Small intestine (tissue), 7 donors: Measurements from ENCODE around the gene FOXF1. TPM values are rescaled to one million over a fixed set of nuclear protein-coding genes. Genes with fewer than 3 reads are reported as not detected.

ENCODE experiments used
- DNase-seq, 2 donors: peaks; one replicate each; pipeline versions ENCODE4 v3.0.0 to v3.0.0-alpha.2; 2013
- FAIRE-seq: peaks from 2 replicates; lab custom pipeline; 2012; peaks lifted over from hg19 to GRCh38; lab: Jason Lieb, UNC
- H3K27ac ChIP-seq, 3 donors: one replicate each; pipeline ENCODE4 v1.5.1; 2013; ENCODE audit warnings: low read length in 2 of 3, mild to moderate bottlenecking in 2 of 3, control low read depth in 1 of 3, inconsistent platforms in 1 of 3, low read depth in 1 of 3, moderate library complexity in 1 of 3
- H3K27me3 ChIP-seq, 3 donors: one replicate each; pipeline ENCODE4 v1.6.1; 2013; ENCODE audit warnings: low read length in 3 of 3, inconsistent platforms in 1 of 3; ENCODE audit not compliant: control insufficient read depth in 3 of 3, insufficient read depth in 3 of 3
- H3K36me3 ChIP-seq, 3 donors: one replicate each; pipeline ENCODE4 v1.6.1; 2013; ENCODE audit warnings: low read length in 3 of 3, inconsistent platforms in 1 of 3, low read depth in 1 of 3, mild to moderate bottlenecking in 1 of 3, moderate library complexity in 1 of 3; ENCODE audit not compliant: control insufficient read depth in 3 of 3, insufficient read depth in 2 of 3
- H3K4me1 ChIP-seq, 3 donors: one replicate each; pipeline ENCODE4 v1.6.1; 2013; ENCODE audit warnings: low read length in 2 of 3, inconsistent platforms in 1 of 3, low read depth in 1 of 3, mild to moderate bottlenecking in 1 of 3, moderate library complexity in 1 of 3; ENCODE audit not compliant: control insufficient read depth in 3 of 3, insufficient read depth in 2 of 3
- H3K4me3 ChIP-seq, 3 donors: one replicate each; pipeline ENCODE4 v1.5.1; 2013; ENCODE audit warnings: low read length in 3 of 3, control low read depth in 1 of 3, inconsistent platforms in 1 of 3, low read depth in 1 of 3, mild to moderate bottlenecking in 1 of 3, moderate library complexity in 1 of 3
- H3K9me3 ChIP-seq, 2 donors: one replicate each; pipeline ENCODE4 v1.6.1; 2013; ENCODE audit warnings: low read depth in 1 of 2, low read length in 1 of 2; ENCODE audit not compliant: control insufficient read depth in 2 of 2, insufficient read depth in 1 of 2
- WGBS, 3 donors: extraction: QIAGEN DNeasy Blood & Tissue Kit; methylation state at CpG; one replicate each; pipeline ENCODE4 v1.1.7; 2013; 5-methylcytosine and 5-hydroxymethylcytosine counted together
- polyA plus RNA-seq, 4 donors: library from polyadenylated mRNA; stranded (reverse) in 3 of 4; unstranded in 1 of 4; fragments of 200-250 nt in 3 of 4; fragments of 120-200 nt in 1 of 4; gene quantifications; one replicate each; pipeline versions ENCODE4 v1.2.1 to v1.2.3, GENCODE V29; 2013
- donor health status: healthy with polysubstance abuse.
- donor health status: control.
- donor health status: control.
- donor health status: Bipolar disorder and iron deficiency.
- donor health status: healthy.

The FOXF1 gene
- polyA plus RNA-seq, 4 donors: 4.6 to 17.4 (median 7.2) TPM; not detected in 1

- DNase-seq (no peak), FAIRE-seq (no peak)
- Histone ChIP-seq H3K36me3 (peaks cover 4 to 29% (median 5%) of the 10 kb centered on the region in 3 donors), H3K27me3 (no peaks in the 10 kb centered on the region), H3K4me3 (no peak overlapping the region), H3K9me3 (no peaks in the 10 kb centered on the region), H3K27ac (no peak overlapping the region), H3K4me1 (no peaks in the 10 kb centered on the region)
- WGBS, 3 donors: 93 to 96% (median 93%) methylated on average over 7 of the region's 7 CpGs
Observed at GRCh38 chr16:86532526-86532815, 22.1 kb downstream of the FOXF1 start.

- Histone ChIP-seq H3K4me1 (no peaks in the 10 kb centered on the region), H3K36me3 (peaks cover 4 to 35% (median 5%) of the 10 kb centered on the region in 3 donors), H3K9me3 (no peaks in the 10 kb centered on the region), H3K4me3 (no peak overlapping the region), H3K27me3 (no peaks in the 10 kb centered on the region), H3K27ac (no peak overlapping the region)
- DNase-seq (no peak), FAIRE-seq (no peak)
- 96 to 97% (median 96%) methylated on average over 8 of the region's 8 CpGs for WGBS, 3 donors
Observed at GRCh38 chr16:86533076-86533475, 22.7 kb downstream of the FOXF1 start.

- WGBS, 3 donors: 92 to 94% (median 93%) methylated on average over 8 of the region's 8 CpGs
- Histone ChIP-seq H3K27ac (no peak overlapping the region), H3K4me3 (no peak overlapping the region), H3K4me1 (no peaks in the 10 kb centered on the region), H3K27me3 (no peaks in the 10 kb centered on the region), H3K36me3 (peaks cover 7 to 43% (median 10%) of the 10 kb centered on the region in 3 donors), H3K9me3 (no peaks in the 10 kb centered on the region)
- DNase-seq (no peak), FAIRE-seq (no peak)
Observed at GRCh38 chr16:86533767-86534351, 23.5 kb downstream of the FOXF1 start.

- no peak overlapping the region for H3K4me3 ChIP-seq
- 86 to 92% (median 87%) methylated on average over 18 of the region's 18 CpGs for WGBS, 3 donors
- peaks cover 8 to 50% (median 11%) of the 10 kb centered on the region in 3 donors for H3K36me3 ChIP-seq
- no peaks in the 10 kb centered on the region for H3K27me3 ChIP-seq
- no peaks in the 10 kb centered on the region for H3K4me1 ChIP-seq
- DNase-seq: no peak
- H3K27ac ChIP-seq: no peak overlapping the region
- no peaks in the 10 kb centered on the region for H3K9me3 ChIP-seq
- FAIRE-seq: no peak
Observed at GRCh38 chr16:86534779-86535615, 24.7 kb downstream of the FOXF1 start.

GRCh38 chr16:86536621-86537020 is 26.3 kb downstream of the FOXF1 start:
- Histone ChIP-seq H3K9me3 (no peaks in the 10 kb centered on the region), H3K4me1 (no peaks in the 10 kb centered on the region), H3K4me3 (no peak overlapping the region), H3K36me3 (peaks cover 10 to 55% (median 17%) of the 10 kb centered on the region in 3 donors), H3K27me3 (no peaks in the 10 kb centered on the region), H3K27ac (no peak overlapping the region)
- WGBS, 3 donors: 96 to 98% (median 96%) methylated on average over 17 of the region's 17 CpGs
- no peak for FAIRE-seq
- DNase-seq: no peak

GRCh38 chr16:86537486-86537885 is 27.2 kb downstream of the FOXF1 start:
- no peak overlapping the region for H3K27ac ChIP-seq
- no peaks in the 10 kb centered on the region for H3K9me3 ChIP-seq
- H3K36me3 ChIP-seq: peaks cover 10 to 53% (median 17%) of the 10 kb centered on the region in 3 donors
- WGBS, 3 donors: 94 to 100% (median 97%) methylated on average over 4 of the region's 4 CpGs
- H3K4me3 ChIP-seq: no peak overlapping the region
- no peaks in the 10 kb centered on the region for H3K4me1 ChIP-seq
- FAIRE-seq (no peak), DNase-seq (no peak)
- no peaks in the 10 kb centered on the region for H3K27me3 ChIP-seq

- Histone ChIP-seq H3K27ac (no peak overlapping the region), H3K4me1 (no peaks in the 10 kb centered on the region), H3K9me3 (no peaks in the 10 kb centered on the region), H3K4me3 (no peak overlapping the region), H3K27me3 (no peaks in the 10 kb centered on the region), H3K36me3 (peaks cover 12 to 53% (median 17%) of the 10 kb centered on the region in 3 donors)
- DNase-seq (no peak), FAIRE-seq (no peak)
- WGBS, 3 donors: 89 to 95% (median 94%) methylated on average over 17 of the region's 17 CpGs
Observed at GRCh38 chr16:86538196-86538780, 28.0 kb downstream of the FOXF1 start.

- FAIRE-seq (no peak), DNase-seq (no peak)
- 76 to 84% (median 83%) methylated on average over 6 of the region's 6 CpGs for WGBS, 3 donors
- Histone ChIP-seq H3K27me3 (no peaks in the 10 kb centered on the region), H3K4me1 (no peaks in the 10 kb centered on the region), H3K4me3 (no peak overlapping the region), H3K36me3 (peaks cover 12 to 61% (median 15%) of the 10 kb centered on the region in 3 donors), H3K9me3 (no peaks in the 10 kb centered on the region), H3K27ac (no peak overlapping the region)
Observed at GRCh38 chr16:86540894-86541293, 30.6 kb downstream of the FOXF1 start.
